Measurements from ENCODE around the gene ITGA1.

Gene ITGA1

GRCh38 chr5:52884453-52884852, 96.7 kb downstream of the ITGA1 start:
- no peak for DNase-seq (ENCODE audit: low read depth)
- no peak for TF ChIP-seq CTCF (IDR thresholded peaks at IDR 0.05; ENCODE audit: control insufficient read depth, insufficient read depth, low read depth, low read length, missing control alignments)
- no peak overlapping the region for H3K4me3 ChIP-seq (ENCODE audit: control insufficient read depth, low read depth, low read length)

GRCh38 chr5:52885614-52886013, 97.9 kb downstream of the ITGA1 start:
- TF ChIP-seq CTCF (IDR thresholded peaks at IDR 0.05; ENCODE audit: control insufficient read depth, insufficient read depth, low read depth, low read length, missing control alignments), result no peak
- H3K4me3 ChIP-seq (ENCODE audit: control insufficient read depth, low read depth, low read length), result no peak overlapping the region
- no peak for DNase-seq (ENCODE audit: low read depth)

GRCh38 chr5:52886206-52886605, 98.5 kb downstream of the ITGA1 start:
- no peak overlapping the region for H3K4me3 ChIP-seq (ENCODE audit: control insufficient read depth, low read depth, low read length)
- no peak for DNase-seq (ENCODE audit: low read depth)
- no peak for TF ChIP-seq CTCF (IDR thresholded peaks at IDR 0.05; ENCODE audit: control insufficient read depth, insufficient read depth, low read depth, low read length, missing control alignments)

GRCh38 chr5:52887066-52887465, 99.3 kb downstream of the ITGA1 start:
- no peak overlapping the region for H3K4me3 ChIP-seq (ENCODE audit: control insufficient read depth, low read depth, low read length)

GRCh38 chr5:52888363-52888762, 100.6 kb downstream of the ITGA1 start:
- H3K4me3 ChIP-seq (ENCODE audit: control insufficient read depth, low read depth, low read length), result no peak overlapping the region
- no peak for DNase-seq (ENCODE audit: low read depth)
- TF ChIP-seq CTCF (IDR thresholded peaks at IDR 0.05; ENCODE audit: control insufficient read depth, insufficient read depth, low read depth, low read length, missing control alignments), result no peak

More at GRCh38 chr5:52887066-52887465, 99.3 kb downstream of the ITGA1 start:
- no peak for TF ChIP-seq CTCF (IDR thresholded peaks at IDR 0.05; ENCODE audit: control insufficient read depth, insufficient read depth, low read depth, low read length, missing control alignments)
- DNase-seq (ENCODE audit: low read depth), result no peak

- no peak for DNase-seq (ENCODE audit: low read depth)
- H3K4me3 ChIP-seq (ENCODE audit: control insufficient read depth, low read depth, low read length), result no peak overlapping the region
- no peak for TF ChIP-seq CTCF (IDR thresholded peaks at IDR 0.05; ENCODE audit: control insufficient read depth, insufficient read depth, low read depth, low read length, missing control alignments)
Observed at GRCh38 chr5:52892242-52892878, 104.6 kb downstream of the ITGA1 start.

Measured in AG09309 (cell line).